Measurements from ENCODE around the gene INPP5J.
A peak's percentile ranks its signal among the peaks of the same experiment; 100 is the strongest.

INPP5J gene

GRCh38 chr22:31104869-31105268 lies 17.9 kb upstream of the INPP5J start:
- POLR2A ChIA-PET, result no interaction called here
- TF ChIP-seq BHLHE40 (IDR thresholded peaks at IDR 0.05; ENCODE audit: borderline replicate concordance) (no peak), TARDBP (IDR thresholded peaks at IDR 0.05) (no peak), ELF4 (IDR thresholded peaks at IDR 0.05) (no peak), ZNF384 (IDR thresholded peaks at IDR 0.05) (no peak), SUZ12 (IDR thresholded peaks at IDR 0.05) (no peak), FOXM1 (IDR thresholded peaks at IDR 0.05; ENCODE audit: borderline replicate concordance) (no peak), LEF1 (IDR thresholded peaks at IDR 0.05; ENCODE audit: borderline replicate concordance) (no peak), FOXK2 (IDR thresholded peaks at IDR 0.05) (no peak), L3MBTL2 (conservative IDR thresholded peaks at IDR 0.05) (no peak), NFRKB (IDR thresholded peaks at IDR 0.05) (no peak), ARNT (IDR thresholded peaks at IDR 0.05) (no peak), HDGF (IDR thresholded peaks at IDR 0.05; ENCODE audit: borderline replicate concordance) (no peak), SP1 (IDR thresholded peaks at IDR 0.05) (no peak), FOXA1 (IDR thresholded peaks at IDR 0.05) (no peak), CTBP1 (IDR thresholded peaks at IDR 0.05; ENCODE audit: borderline replicate concordance) (no peak)
- TF ChIP-seq, protein P1, sequence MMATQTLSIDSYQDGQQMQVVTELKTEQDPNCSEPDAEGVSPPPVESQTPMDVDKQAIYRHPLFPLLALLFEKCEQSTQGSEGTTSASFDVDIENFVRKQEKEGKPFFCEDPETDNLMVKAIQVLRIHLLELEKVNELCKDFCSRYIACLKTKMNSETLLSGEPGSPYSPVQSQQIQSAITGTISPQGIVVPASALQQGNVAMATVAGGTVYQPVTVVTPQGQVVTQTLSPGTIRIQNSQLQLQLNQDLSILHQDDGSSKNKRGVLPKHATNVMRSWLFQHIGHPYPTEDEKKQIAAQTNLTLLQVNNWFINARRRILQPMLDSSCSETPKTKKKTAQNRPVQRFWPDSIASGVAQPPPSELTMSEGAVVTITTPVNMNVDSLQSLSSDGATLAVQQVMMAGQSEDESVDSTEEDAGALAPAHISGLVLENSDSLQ (IDR thresholded peaks at IDR 0.05), result no peak
- DNase-seq (ENCODE audit: extremely low spot score), result no peak
- CTCF ChIA-PET, result no interaction called here

- TF ChIP-seq SUZ12 (IDR thresholded peaks at IDR 0.05), result no peak
- no peak for TF ChIP-seq FOXM1 (IDR thresholded peaks at IDR 0.05; ENCODE audit: borderline replicate concordance)
- TF ChIP-seq TARDBP (IDR thresholded peaks at IDR 0.05), result no peak
- TF ChIP-seq, protein P1 (IDR thresholded peaks at IDR 0.05), result no peak
- TF ChIP-seq LEF1 (IDR thresholded peaks at IDR 0.05; ENCODE audit: borderline replicate concordance), result no peak
- TF ChIP-seq ARNT (IDR thresholded peaks at IDR 0.05), result no peak
- no peak for TF ChIP-seq ZNF384 (IDR thresholded peaks at IDR 0.05)
- TF ChIP-seq FOXK2 (IDR thresholded peaks at IDR 0.05), result no peak
- no peak for TF ChIP-seq SP1 (IDR thresholded peaks at IDR 0.05)
- DNase-seq (ENCODE audit: extremely low spot score), result no peak
- CTCF ChIA-PET, result no interaction called here
- POLR2A ChIA-PET, result no interaction called here
Observed at GRCh38 chr22:31105282-31105929, 17.4 kb upstream of the INPP5J start.

- CTCF ChIA-PET, result no interaction called here
- no peak for DNase-seq (ENCODE audit: extremely low spot score)
- TF ChIP-seq SP1 (IDR thresholded peaks at IDR 0.05) (no peak), TARDBP (IDR thresholded peaks at IDR 0.05) (no peak), ELF4 (IDR thresholded peaks at IDR 0.05) (no peak), BHLHE40 (IDR thresholded peaks at IDR 0.05; ENCODE audit: borderline replicate concordance) (no peak), LEF1 (IDR thresholded peaks at IDR 0.05; ENCODE audit: borderline replicate concordance) (no peak), NFRKB (IDR thresholded peaks at IDR 0.05) (no peak), ARNT (IDR thresholded peaks at IDR 0.05) (no peak), CTBP1 (IDR thresholded peaks at IDR 0.05; ENCODE audit: borderline replicate concordance) (no peak), FOXK2 (IDR thresholded peaks at IDR 0.05) (no peak), ZNF384 (IDR thresholded peaks at IDR 0.05) (no peak), FOXM1 (IDR thresholded peaks at IDR 0.05; ENCODE audit: borderline replicate concordance) (no peak), L3MBTL2 (conservative IDR thresholded peaks at IDR 0.05) (no peak)
- TF ChIP-seq, protein P1 (IDR thresholded peaks at IDR 0.05), result no peak
- POLR2A ChIA-PET, result no interaction called here
Observed at GRCh38 chr22:31106001-31106571, 16.7 kb upstream of the INPP5J start.

GRCh38 chr22:31106731-31107177 lies 16.0 kb upstream of the INPP5J start:
- no peak for TF ChIP-seq FOXM1 (IDR thresholded peaks at IDR 0.05; ENCODE audit: borderline replicate concordance)
- TF ChIP-seq HDGF (IDR thresholded peaks at IDR 0.05; ENCODE audit: borderline replicate concordance), result no peak
- no peak for TF ChIP-seq SP1 (IDR thresholded peaks at IDR 0.05)
- TF ChIP-seq, protein P1 (IDR thresholded peaks at IDR 0.05), result no peak
- TF ChIP-seq CTBP1 (IDR thresholded peaks at IDR 0.05; ENCODE audit: borderline replicate concordance), result no peak
- peak; percentile 28 for DNase-seq (ENCODE audit: extremely low spot score)
- CTCF ChIA-PET, result interaction anchor here (0.7 to 1.5 kb wide), 4 partner anchors 11 to 53 kb away, joined by 3 to 8 read pairs (median 6); partner anchors contain the start of gene RNF185
- POLR2A ChIA-PET, result interaction anchor here (1.1 to 2.1 kb wide), 3 partner anchors 11 to 138 kb away, joined by 7 to 14 read pairs (median 7); partner anchors contain the start of genes MORC2, RNF185 and TUG1

- ChIA-PET POLR2A (interaction anchor here (0.6 to 2.1 kb wide), 11 partner anchors 8 to 183 kb away, joined by 3 to 14 read pairs (median 4); partner anchors contain the start of genes INPP5J, MORC2, RNF185 and TUG1), CTCF (interaction anchor here (0.6 to 1.8 kb wide), 24 partner anchors 8 to 184 kb away, joined by 3 to 18 read pairs (median 4); partner anchors contain the start of genes INPP5J, PLA2G3, RNF185 and SMTN)
- TF ChIP-seq CTBP1 (IDR thresholded peaks at IDR 0.05; ENCODE audit: borderline replicate concordance) (peak; percentile 42; the same call in 1 of the 2 replicates), SP1 (IDR thresholded peaks at IDR 0.05) (no peak), TARDBP (IDR thresholded peaks at IDR 0.05) (peak; percentile 84), FOXK2 (IDR thresholded peaks at IDR 0.05) (no peak), FOXA1 (IDR thresholded peaks at IDR 0.05) (no peak), FOXM1 (IDR thresholded peaks at IDR 0.05; ENCODE audit: borderline replicate concordance) (no peak)
- peak; percentile 99 for DNase-seq (ENCODE audit: extremely low spot score)
Observed at GRCh38 chr22:31107178-31107893, 15.4 kb upstream of the INPP5J start, which contains the start of gene SELENOM. Gene SELENOM (minus strand): TSS chr22:31107568. CDS start chr22:31107505, 63 bp downstream.

Measured in HEK293T (cell line).